Activated naive CD8-positive, alpha-beta T cell treated with anti-CD3 and anti-CD28 coated beads, Interleukin-2, amount 50 U/mL, for 24 hours (primary cell): ENCODE data around the gene ZNF865.

ENCODE experiments used
- ATAC-seq: fragments of 150-1000 bp; cut with Tn5 transposase; one replicate; pipeline ENCODE4 v1.10.0; 2021
- DNase-seq: peaks from one replicate; pipeline ENCODE4 v3.0.0; 2021
- H3K27ac Mint-ChIP-seq: one replicate; pipeline ENCODE4 v1.8.0; 2021; ENCODE audit warnings: mild to moderate bottlenecking, mixed read lengths
- H3K27me3 Mint-ChIP-seq: one replicate; pipeline ENCODE4 v1.8.0; 2021; ENCODE audit warnings: mixed read lengths
- H3K36me3 Mint-ChIP-seq: one replicate; pipeline ENCODE4 v1.8.0; 2021; ENCODE audit warnings: low read depth, mixed read lengths
- H3K4me1 Mint-ChIP-seq: one replicate; pipeline ENCODE4 v1.8.0; 2021; ENCODE audit warnings: mixed read lengths
- H3K4me3 Mint-ChIP-seq: one replicate; pipeline ENCODE4 v1.8.0; 2021; ENCODE audit warnings: mild to moderate bottlenecking, moderate library complexity, mixed read lengths
- H3K9me3 Mint-ChIP-seq: one replicate; pipeline ENCODE4 v1.8.0; 2021; ENCODE audit warnings: mixed read lengths

Gene ZNF865

GRCh38 chr19:55658846-55659459, 53.5 kb downstream of the ZNF865 start:
- Mint-ChIP-seq H3K4me1 (peaks cover 52% of the 10 kb centered on the region), H3K27ac (peak overlapping the region; percentile 72), H3K9me3 (no peaks in the 10 kb centered on the region), H3K4me3 (peak overlapping the region; percentile 99), H3K36me3 (peaks cover 59% of the 10 kb centered on the region), H3K27me3 (peaks cover 4% of the 10 kb centered on the region)
- ATAC-seq, result no peak
- no peak for DNase-seq

- Mint-ChIP-seq H3K27ac (peak overlapping the region; percentile 72), H3K9me3 (no peaks in the 10 kb centered on the region), H3K4me1 (peaks cover 47% of the 10 kb centered on the region), H3K4me3 (no peak overlapping the region), H3K27me3 (peaks cover 1% of the 10 kb centered on the region), H3K36me3 (peaks cover 62% of the 10 kb centered on the region)
- DNase-seq (no peak), ATAC-seq (no peak)
Measured at GRCh38 chr19:55659822-55660221, 54.4 kb downstream of the ZNF865 start.

GRCh38 chr19:55660404-55660803, 55.0 kb downstream of the ZNF865 start:
- Mint-ChIP-seq H3K9me3 (no peaks in the 10 kb centered on the region), H3K27me3 (peaks cover under 1% of the 10 kb centered on the region), H3K4me1 (peaks cover 47% of the 10 kb centered on the region), H3K27ac (peak overlapping the region; percentile 52), H3K36me3 (peaks cover 63% of the 10 kb centered on the region), H3K4me3 (no peak overlapping the region)
- DNase-seq, result no peak
- ATAC-seq, result no peak

- Mint-ChIP-seq H3K9me3 (no peaks in the 10 kb centered on the region), H3K27me3 (no peaks in the 10 kb centered on the region), H3K4me3 (no peak overlapping the region), H3K4me1 (peaks cover 42% of the 10 kb centered on the region), H3K36me3 (peaks cover 60% of the 10 kb centered on the region), H3K27ac (no peak overlapping the region)
- ATAC-seq (no peak), DNase-seq (no peak)
Measured at GRCh38 chr19:55660991-55661390, 55.5 kb downstream of the ZNF865 start.

- peaks cover 53% of the 10 kb centered on the region for H3K36me3 Mint-ChIP-seq
- no peaks in the 10 kb centered on the region for H3K9me3 Mint-ChIP-seq
- no peaks in the 10 kb centered on the region for H3K27me3 Mint-ChIP-seq
- ATAC-seq (no peak), DNase-seq (no peak)
- peak overlapping the region; percentile 36 for H3K27ac Mint-ChIP-seq
- peaks cover 35% of the 10 kb centered on the region for H3K4me1 Mint-ChIP-seq
- H3K4me3 Mint-ChIP-seq, result no peak overlapping the region
Measured at GRCh38 chr19:55661826-55662225, 56.4 kb downstream of the ZNF865 start.

GRCh38 chr19:55663846-55664536, 58.5 kb downstream of the ZNF865 start:
- DNase-seq (no peak), ATAC-seq (no peak)
- peaks cover 49% of the 10 kb centered on the region for H3K36me3 Mint-ChIP-seq
- peaks cover 16% of the 10 kb centered on the region for H3K4me1 Mint-ChIP-seq
- no peak overlapping the region for H3K4me3 Mint-ChIP-seq
- no peaks in the 10 kb centered on the region for H3K27me3 Mint-ChIP-seq
- H3K9me3 Mint-ChIP-seq, result no peaks in the 10 kb centered on the region
- H3K27ac Mint-ChIP-seq, result no peak overlapping the region

GRCh38 chr19:55666343-55667005, 61.0 kb downstream of the ZNF865 start:
- Mint-ChIP-seq H3K36me3 (peaks cover 54% of the 10 kb centered on the region), H3K27ac (no peak overlapping the region), H3K9me3 (no peaks in the 10 kb centered on the region), H3K27me3 (no peaks in the 10 kb centered on the region), H3K4me1 (peaks cover 18% of the 10 kb centered on the region), H3K4me3 (no peak overlapping the region)
- ATAC-seq (no peak), DNase-seq (no peak)
